Ascending aorta (tissue), 2 donors: ENCODE data around the gene CTSG. TPM values are rescaled to one million over a fixed set of nuclear protein-coding genes. Genes with fewer than 3 reads are reported as not detected.
"Not testable (repeated sequence)": the region's sequence is repeated elsewhere in the genome, so short reads cannot be mapped to it uniquely, and the experiment has no call there.

Experiments used
- DNase-seq, 2 donors: peaks; one replicate each; pipeline ENCODE4 v3.0.0-alpha.2; 2019; ENCODE audit warnings: low spot score in 2 of 2
- H3K27ac ChIP-seq, 2 donors: fragments of 200-600 bp; sonication (generic); one replicate each; pipeline ENCODE4 v1.5.1; 2016 to 2017; ENCODE audit warnings: mild to moderate bottlenecking in 1 of 2
- H3K27me3 ChIP-seq: fragments of 200-600 bp; sonication (generic); one replicate; pipeline ENCODE4 v1.5.1; 2017
- H3K36me3 ChIP-seq, 2 donors: fragments of 200-600 bp; sonication (generic); one replicate each; pipeline ENCODE4 v1.5.1; 2016
- H3K4me1 ChIP-seq, 2 donors: fragments of 200-600 bp; sonication (generic); one replicate each; pipeline ENCODE4 v1.5.1; 2016 to 2017; ENCODE audit warnings: mild to moderate bottlenecking in 1 of 2
- H3K4me3 ChIP-seq, 2 donors: fragments of 200-600 bp; sonication (generic); one replicate each; pipeline ENCODE4 v1.5.1; 2016 to 2017; ENCODE audit warnings: mild to moderate bottlenecking in 1 of 2
- H3K9me3 ChIP-seq, 2 donors: fragments of 200-600 bp; sonication (generic); one replicate each; pipeline ENCODE4 v1.5.1; 2016
- intact Hi-C: fragments of 100-400 bp; cut with DNase I; formaldehyde crosslinking; loops from one replicate; pipeline ENCODE4 v1.15.1; 2023
- total RNA-seq: library from RNA; depleted of rRNA; stranded (reverse); fragments of >200 nt; gene quantifications from one replicate; pipeline ENCODE4 v1.1.0, GENCODE V29; 2016
- TF ChIP-seq, protein P1 (sequence below), 3 experiments: fragments of 200-600 bp in 2 of 3; fragments of 450-650 bp in 1 of 3; sonication (generic) in 2 of 3; IDR thresholded peaks; one replicate each; pipeline ENCODE4 v1.5.1; 2016 to 2019; ENCODE audit warnings: antibody characterized with exemption in 3 of 3, mild to moderate bottlenecking in 1 of 3, moderate library complexity in 1 of 3

CTSG gene
- total RNA-seq, 1 donor from 2014 or later, result not detected

- TF ChIP-seq, protein P1, sequence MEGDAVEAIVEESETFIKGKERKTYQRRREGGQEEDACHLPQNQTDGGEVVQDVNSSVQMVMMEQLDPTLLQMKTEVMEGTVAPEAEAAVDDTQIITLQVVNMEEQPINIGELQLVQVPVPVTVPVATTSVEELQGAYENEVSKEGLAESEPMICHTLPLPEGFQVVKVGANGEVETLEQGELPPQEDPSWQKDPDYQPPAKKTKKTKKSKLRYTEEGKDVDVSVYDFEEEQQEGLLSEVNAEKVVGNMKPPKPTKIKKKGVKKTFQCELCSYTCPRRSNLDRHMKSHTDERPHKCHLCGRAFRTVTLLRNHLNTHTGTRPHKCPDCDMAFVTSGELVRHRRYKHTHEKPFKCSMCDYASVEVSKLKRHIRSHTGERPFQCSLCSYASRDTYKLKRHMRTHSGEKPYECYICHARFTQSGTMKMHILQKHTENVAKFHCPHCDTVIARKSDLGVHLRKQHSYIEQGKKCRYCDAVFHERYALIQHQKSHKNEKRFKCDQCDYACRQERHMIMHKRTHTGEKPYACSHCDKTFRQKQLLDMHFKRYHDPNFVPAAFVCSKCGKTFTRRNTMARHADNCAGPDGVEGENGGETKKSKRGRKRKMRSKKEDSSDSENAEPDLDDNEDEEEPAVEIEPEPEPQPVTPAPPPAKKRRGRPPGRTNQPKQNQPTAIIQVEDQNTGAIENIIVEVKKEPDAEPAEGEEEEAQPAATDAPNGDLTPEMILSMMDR (IDR thresholded peaks at IDR 0.05), result no peak
- intact Hi-C loops, result no loop called here
- Histone ChIP-seq H3K36me3 (no peaks in the 10 kb centered on the region), H3K4me3 (no peak overlapping the region), H3K27ac (no peak overlapping the region), H3K27me3 (no peaks in the 10 kb centered on the region), H3K9me3 (no peaks in the 10 kb centered on the region), H3K4me1 (no peaks in the 10 kb centered on the region)
- no peak for DNase-seq
Observed at GRCh38 chr14:24535737-24536136, 40.3 kb downstream of the CTSG start.

GRCh38 chr14:24534286-24534685 is 41.8 kb downstream of the CTSG start:
- intact Hi-C loops, result no loop called here
- H3K4me3 ChIP-seq, result no peak overlapping the region

DNA sequence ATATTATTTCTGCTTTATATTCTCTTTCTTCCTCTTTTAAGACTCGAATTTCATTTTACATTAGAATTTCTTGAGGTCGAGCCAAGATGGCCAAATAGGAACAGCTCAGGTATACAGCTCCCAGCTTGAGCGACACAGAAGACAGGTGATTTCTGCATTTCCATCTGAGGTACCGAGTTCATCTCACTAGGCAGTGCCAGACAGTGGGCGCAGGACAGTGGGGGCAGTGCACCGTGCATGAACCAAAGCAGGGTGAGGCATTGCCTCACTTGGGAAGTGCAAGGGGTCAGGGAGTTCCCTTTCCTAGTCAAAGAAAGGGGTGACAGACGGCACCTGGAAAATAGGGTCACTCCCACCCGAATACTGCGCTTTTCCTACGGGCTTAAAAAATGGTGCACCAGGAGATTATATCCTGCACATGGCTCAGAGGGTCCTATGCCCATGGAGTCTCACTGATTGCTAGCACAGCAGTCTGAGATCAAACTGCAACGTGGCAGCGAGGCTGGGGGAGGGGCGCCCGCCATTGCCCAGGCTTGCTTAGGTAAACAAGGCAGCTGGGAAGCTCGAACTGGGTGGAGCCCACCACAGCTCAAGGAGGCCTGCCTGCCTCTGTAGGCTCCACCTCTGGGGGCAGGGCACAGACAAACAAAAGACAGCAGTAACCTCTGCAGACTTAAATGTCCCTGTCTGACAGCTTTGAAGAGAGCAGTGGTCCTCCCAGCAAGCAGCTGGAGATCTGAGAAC is 50.0 kb downstream of the CTSG start:
- H3K9me3 ChIP-seq, H3K27me3 ChIP-seq, H3K36me3 ChIP-seq, intact Hi-C loops, H3K4me3 ChIP-seq, DNase-seq, H3K4me1 ChIP-seq, H3K27ac ChIP-seq: not testable (repeated sequence)

More at GRCh38 chr14:24534286-24534685, 41.8 kb downstream of the CTSG start:
- Histone ChIP-seq H3K36me3 (no peaks in the 10 kb centered on the region), H3K4me1 (no peaks in the 10 kb centered on the region), H3K27ac (no peak overlapping the region), H3K9me3 (no peaks in the 10 kb centered on the region), H3K27me3 (no peaks in the 10 kb centered on the region)
- DNase-seq, result no peak
- TF ChIP-seq, protein P1 (IDR thresholded peaks at IDR 0.05), result no peak

Other genes starting within 250 kb of the CTSG start
- 143 TPM for gene ADCY4, start 241.2 kb downstream of the CTSG start, total RNA-seq
- gene RIPK3, start 236.3 kb downstream of the CTSG start, total RNA-seq, result 2.3 TPM
- 58.9 TPM for gene NFATC4, start 208.1 kb downstream of the CTSG start, total RNA-seq
- gene NYNRIN, start 177.2 kb downstream of the CTSG start, total RNA-seq, result 23.1 TPM
- 2.2 TPM for gene CBLN3, start 146.6 kb downstream of the CTSG start, total RNA-seq
- gene KHNYN, start 146.3 kb downstream of the CTSG start, total RNA-seq, result 70.4 TPM
- gene SDR39U1, start 133.5 kb downstream of the CTSG start, total RNA-seq, result 98.3 TPM
- not detected for gene CMA1, start 68.0 kb downstream of the CTSG start, total RNA-seq
- 0.96 TPM for gene GZMH, start 33.4 kb upstream of the CTSG start, total RNA-seq
- not detected for gene GZMB, start 57.9 kb upstream of the CTSG start, total RNA-seq